H1 (cell line): ENCODE results near the gene MRPL43. TPM values are rescaled to one million over a fixed set of nuclear protein-coding genes. Genes with fewer than 3 reads are reported as not detected.
A peak's percentile ranks its signal among the peaks of the same experiment; 100 is the strongest.

Source experiments
- CTCF ChIA-PET: fragments of 300-600 bp; sonication (Branson Sonifier 250); formaldehyde crosslinking; loops from one replicate; lab custom pipeline; 2021; ENCODE audit not compliant: partially characterized antibody; lab: Charles Lee
- POLR2A ChIA-PET: fragments of 300-600 bp; sonication (Branson Sonifier 250); formaldehyde crosslinking; loops from one replicate; lab custom pipeline; 2021; ENCODE audit warnings: inconsistent platforms; ENCODE audit not compliant: partially characterized antibody; lab: Charles Lee
- DNase-seq, 2 experiments: peaks; one replicate each; pipeline versions ENCODE4 v3.0.0 to v3.0.0-alpha.2; 2010 to 2022; ENCODE audit warnings: low spot score in 2 of 2, low read depth in 1 of 2, mixed read lengths in 1 of 2
- FAIRE-seq: peaks from 2 replicates; lab custom pipeline; 2011; peaks lifted over from hg19 to GRCh38; lab: Jason Lieb, UNC
- H2AFZ ChIP-seq: 2 replicates; pipeline ENCODE4 v1.8.1; 2012; ENCODE audit warnings: low read length, inconsistent platforms
- H2AK5ac ChIP-seq: 2 replicates; pipeline ENCODE4 v1.6.1; 2013; ENCODE audit warnings: low read depth, low read length
- H2BK120ac ChIP-seq: replicated peaks from 2 replicates; pipeline ENCODE3; 2013; ENCODE audit warnings: low read depth, low read length, inconsistent platforms
- H2BK12ac ChIP-seq: 2 replicates; pipeline ENCODE4 v1.6.1; 2013; ENCODE audit warnings: low read depth, low read length
- H2BK15ac ChIP-seq: 2 replicates; pipeline ENCODE4 v1.6.1; 2013; ENCODE audit warnings: low read length
- H2BK20ac ChIP-seq: 2 replicates; pipeline ENCODE4 v1.6.1; 2013; ENCODE audit warnings: low read length
- H2BK5ac ChIP-seq: 2 replicates; pipeline ENCODE4 v1.6.1; 2013; ENCODE audit warnings: low read depth, low read length
- H3K14ac ChIP-seq: 2 replicates; pipeline ENCODE4 v1.6.1; 2013; ENCODE audit warnings: inconsistent platforms; ENCODE audit not compliant: insufficient read length
- H3K18ac ChIP-seq: 2 replicates; pipeline ENCODE4 v1.6.1; 2013; ENCODE audit warnings: low read length; ENCODE audit errors: extremely low read depth
- H3K23ac ChIP-seq: 2 replicates; pipeline ENCODE4 v1.6.1; 2013; ENCODE audit warnings: inconsistent platforms; ENCODE audit not compliant: insufficient read length
- H3K23me2 ChIP-seq: 2 replicates; pipeline ENCODE4 v1.6.1; 2013; ENCODE audit warnings: low read depth, low read length
- H3K27ac ChIP-seq: 2 replicates; pipeline ENCODE4 v1.6.1; 2011; ENCODE audit warnings: low read depth, low read length, inconsistent platforms
- H3K27me3 ChIP-seq, 4 experiments: replicated peaks in 1 of 4; 1 replicate in 1 of 4; 2 replicates in 3 of 4; pipeline versions ENCODE4 v1.6.1 to v1.8.1; 2011 to 2013; ENCODE audit warnings: low read length in 3 of 4, mild to moderate bottlenecking in 3 of 4, inconsistent platforms in 2 of 4, mixed read lengths in 2 of 4, moderate library complexity in 1 of 4; ENCODE audit not compliant: control insufficient read depth in 3 of 4, insufficient read depth in 3 of 4; ENCODE audit errors: extremely low read depth in 1 of 4
- H3K36me3 ChIP-seq, 4 experiments: 2 replicates each; pipeline versions ENCODE4 v1.6.1 to v1.8.1; 2011 to 2013; ENCODE audit warnings: mild to moderate bottlenecking in 4 of 4, low read length in 3 of 4, moderate library complexity in 2 of 4, control low read depth in 1 of 4, inconsistent platforms in 1 of 4; ENCODE audit not compliant: insufficient read depth in 4 of 4, control insufficient read depth in 2 of 4
- H3K4ac ChIP-seq: replicated peaks from 2 replicates; pipeline ENCODE3; 2013; ENCODE audit warnings: low read length, low read depth, mixed read lengths, inconsistent platforms; ENCODE audit not compliant: insufficient read length
- H3K4me1 ChIP-seq, 4 experiments: replicated peaks in 1 of 4; 1 replicate in 1 of 4; 2 replicates in 3 of 4; pipeline versions ENCODE4 v1.6.1 to v1.8.1; 2011 to 2013; ENCODE audit warnings: low read length in 3 of 4, inconsistent platforms in 2 of 4, mixed read lengths in 1 of 4; ENCODE audit not compliant: insufficient read depth in 4 of 4, control insufficient read depth in 3 of 4
- H3K4me2 ChIP-seq, 2 experiments: 2 replicates each; pipeline versions ENCODE4 v1.6.1 to v1.8.1; 2011 to 2013; ENCODE audit warnings: low read depth in 2 of 2, low read length in 2 of 2, control low read depth in 1 of 2, inconsistent platforms in 1 of 2, mild to moderate bottlenecking in 1 of 2; ENCODE audit not compliant: insufficient read depth in 1 of 2
- H3K4me3 ChIP-seq, 4 experiments: fragments of 200-600, 300-600 bp in 1 of 4; sonication (generic), shearing (Covaris generic), sonication (Bioruptor Twin) in 1 of 4; 2 replicates each; pipeline versions ENCODE4 v1.5.1 to v1.8.1; 2011 to 2016; ENCODE audit warnings: low read length in 4 of 4, low read depth in 3 of 4, control low read depth in 2 of 4, inconsistent platforms in 2 of 4, mild to moderate bottlenecking in 2 of 4, mixed read lengths in 1 of 4, moderate library complexity in 1 of 4; ENCODE audit not compliant: insufficient read depth in 2 of 4; ENCODE audit errors: extremely low read depth in 1 of 4
- H3K56ac ChIP-seq: replicated peaks from 2 replicates; pipeline ENCODE3; 2013; ENCODE audit warnings: low read depth, mild to moderate bottlenecking, mixed read lengths, low read length, inconsistent platforms; ENCODE audit not compliant: insufficient read length
- H3K79me1 ChIP-seq: 2 replicates; pipeline ENCODE4 v1.6.1; 2013; ENCODE audit warnings: low read depth, low read length, control low read depth
- H3K79me2 ChIP-seq, 2 experiments: 2 replicates each; pipeline versions ENCODE4 v1.6.1 to v1.8.1; 2012 to 2013; ENCODE audit warnings: low read length in 2 of 2, mild to moderate bottlenecking in 2 of 2, inconsistent platforms in 1 of 2; ENCODE audit not compliant: insufficient read depth in 2 of 2, control insufficient read depth in 1 of 2
- H3K9ac ChIP-seq, 4 experiments: replicated peaks in 1 of 4; 1 replicate in 1 of 4; 2 replicates in 3 of 4; pipeline versions ENCODE4 v1.6.1 to v1.8.1; 2011 to 2013; ENCODE audit warnings: low read depth in 3 of 4, low read length in 3 of 4, control low read depth in 2 of 4, mild to moderate bottlenecking in 2 of 4, moderate library complexity in 2 of 4, inconsistent platforms in 1 of 4; ENCODE audit errors: extremely low read depth in 1 of 4
- H3K9me3 ChIP-seq, 2 experiments: 2 replicates each; pipeline versions ENCODE4 v1.6.1 to v1.8.1; 2012 to 2013; ENCODE audit warnings: mild to moderate bottlenecking in 2 of 2, moderate library complexity in 2 of 2, control low read depth in 1 of 2, inconsistent platforms in 1 of 2, low read depth in 1 of 2, low read length in 1 of 2, mixed read lengths in 1 of 2; ENCODE audit not compliant: insufficient read depth in 2 of 2
- H4K20me1 ChIP-seq, 2 experiments: replicated peaks in 1 of 2; 2 replicates each; pipeline versions ENCODE3 to v1.8.1; 2011 to 2013; ENCODE audit warnings: inconsistent platforms in 2 of 2, low read length in 2 of 2, mild to moderate bottlenecking in 1 of 2; ENCODE audit not compliant: insufficient read depth in 2 of 2, control insufficient read depth in 1 of 2
- H4K5ac ChIP-seq: 2 replicates; pipeline ENCODE4 v1.6.1; 2013; ENCODE audit warnings: low read length, low read depth, mixed read lengths, inconsistent platforms; ENCODE audit not compliant: insufficient read length
- H4K8ac ChIP-seq: 2 replicates; pipeline ENCODE4 v1.8.0; 2013; ENCODE audit warnings: mild to moderate bottlenecking, moderate library complexity, low read length, inconsistent platforms; ENCODE audit not compliant: insufficient read depth; ENCODE audit errors: extremely low read depth
- H4K91ac ChIP-seq: replicated peaks from 2 replicates; pipeline ENCODE3; 2013; ENCODE audit warnings: low read length, mixed read lengths, inconsistent platforms; ENCODE audit not compliant: insufficient read length
- CEBPB ChIP-seq: IDR thresholded peaks from 2 replicates; pipeline ENCODE4 v1.6.1; 2012; ENCODE audit warnings: low read depth, low read length
- CHD1 ChIP-seq: IDR thresholded peaks from 2 replicates; pipeline ENCODE4 v1.6.1; 2012; ENCODE audit warnings: low read depth, low read length, improper control_type of control experiment
- CREB1 ChIP-seq: IDR thresholded peaks from 2 replicates; pipeline ENCODE4 v1.6.1; 2012; ENCODE audit warnings: inconsistent platforms
- SP4 ChIP-seq: IDR thresholded peaks from 2 replicates; pipeline ENCODE4 v1.6.1; 2012; ENCODE audit warnings: low read length, inconsistent platforms
- TAF7 ChIP-seq: optimal IDR thresholded peaks from 2 replicates; pipeline ENCODE3; 2011; ENCODE audit warnings: low read depth, mild to moderate bottlenecking, inconsistent platforms, low read length, moderate library complexity, borderline replicate concordance
- TBP ChIP-seq: IDR thresholded peaks from 2 replicates; pipeline ENCODE4 v1.6.1; 2011; ENCODE audit warnings: low read depth, low read length, improper control_type of control experiment
- WGBS, 2 experiments: shearing (Covaris generic) in 1 of 2; methylation state at CpG; one replicate each; pipeline versions ENCODE4 v1.1.6 to v1.1.7; 2013 to 2015; ENCODE audit warnings: low lambda C conversion rate in 2 of 2, mixed read lengths in 2 of 2, inconsistent platforms in 1 of 2, low coverage in 1 of 2, missing lambda C conversion rate in 1 of 2; ENCODE audit not compliant: insufficient replicate concordance in 2 of 2, insufficient coverage in 1 of 2, insufficient read length in 1 of 2; ENCODE audit errors: extremely low coverage in 1 of 2, missing lambda C conversion rate in 1 of 2; 5-methylcytosine and 5-hydroxymethylcytosine counted together
- polyA plus RNA-seq, 7 experiments: library from polyadenylated mRNA; depleted of rRNA in 3 of 7; stranded (reverse) in 5 of 7; unstranded in 2 of 7; fragments of >200 nt in 5 of 7; fragments of 200-250 nt in 2 of 7; gene quantifications; 1 replicate in 5 of 7; 2 replicates in 1 of 7; 4 replicates in 1 of 7; pipeline versions ENCODE4 v1.2.1 to v1.2.3, GENCODE V29; 2011 to 2013; ENCODE audit warnings: missing spikeins in 2 of 7, mixed read lengths in 2 of 7
- total RNA-seq: library from RNA; stranded (reverse); fragmentation: NEBNext Ultra II Directional; extraction: Animal tissue kit (Norgen Biotek cat#: 25700); gene quantifications from 2 replicates; pipeline ENCODE4 v1.2.1, GENCODE V29; 2021
- TF ChIP-seq, protein P1 (sequence below): IDR thresholded peaks from 2 replicates; pipeline ENCODE4 v1.6.1; 2011; ENCODE audit warnings: low read length, improper control_type of control experiment

The MRPL43 gene
- total and polyA plus RNA-seq, 2 of the 8 experiments (the other 6 are each of a cell fraction or from before 2014, with no cell fraction given): 74.1 to 149 TPM

DNA sequence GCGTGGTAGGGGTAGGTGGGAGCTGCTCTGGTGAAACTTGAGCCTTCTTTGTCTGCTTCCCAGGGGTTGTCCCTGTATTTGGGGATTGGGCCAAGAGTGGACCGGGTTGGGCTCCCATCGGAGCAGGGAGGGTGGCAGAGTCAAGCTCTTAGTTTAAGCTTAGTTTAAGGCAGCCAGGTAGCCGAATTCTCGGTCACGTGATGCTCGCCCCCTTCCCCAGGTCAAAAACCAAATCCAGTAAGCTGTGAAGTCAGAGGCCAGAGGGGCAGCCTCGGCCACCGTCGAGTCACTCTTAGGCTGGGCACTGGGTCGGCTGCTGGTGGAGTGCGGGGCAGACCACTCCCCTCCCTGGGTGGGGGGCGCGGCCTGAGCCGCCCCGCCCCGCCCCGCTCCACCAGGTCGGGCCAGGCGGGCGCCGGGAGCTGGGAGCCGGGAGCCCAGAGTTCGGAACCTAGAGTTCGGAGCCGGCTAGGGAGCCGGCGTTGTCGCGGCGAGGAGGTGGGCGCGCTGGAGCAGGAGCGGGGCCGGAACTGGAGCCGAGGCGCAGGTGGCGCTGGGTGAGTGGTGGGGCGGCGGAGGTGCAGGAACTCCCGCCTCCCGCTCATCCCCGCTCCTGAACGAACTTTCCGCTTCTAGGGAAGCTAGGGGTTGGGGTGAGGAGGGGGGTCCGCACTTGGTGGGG is 9.5 kb upstream of the MRPL43 start:
- POLR2A ChIA-PET: interaction anchor here (1.1 to 12.6 kb wide), 7 partner anchors 9 to 84 kb away, joined by 3 to 143 read pairs (median 6); partner anchors contain the start of genes MRPL43, PDZD7, SFXN3 and SLF2
- no peaks in the 10 kb centered on the region for H3K27me3 ChIP-seq
- TF ChIP-seq, protein P1, sequence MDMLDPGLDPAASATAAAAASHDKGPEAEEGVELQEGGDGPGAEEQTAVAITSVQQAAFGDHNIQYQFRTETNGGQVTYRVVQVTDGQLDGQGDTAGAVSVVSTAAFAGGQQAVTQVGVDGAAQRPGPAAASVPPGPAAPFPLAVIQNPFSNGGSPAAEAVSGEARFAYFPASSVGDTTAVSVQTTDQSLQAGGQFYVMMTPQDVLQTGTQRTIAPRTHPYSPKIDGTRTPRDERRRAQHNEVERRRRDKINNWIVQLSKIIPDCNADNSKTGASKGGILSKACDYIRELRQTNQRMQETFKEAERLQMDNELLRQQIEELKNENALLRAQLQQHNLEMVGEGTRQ: peak; percentile 84
- TF ChIP-seq TAF7: no peak
- TF ChIP-seq CREB1: peak; percentile 12; the same call in 1 of the 2 replicates
- TF ChIP-seq CEBPB: no peak
- no peak; the same call in 1 of the 2 replicates for TF ChIP-seq SP4
- peak; percentile 45; the same call in 1 of the 2 replicates for TF ChIP-seq TBP
- TF ChIP-seq CHD1: no peak

More for the DNA sequence above, 9.5 kb upstream of the MRPL43 start:
- Histone ChIP-seq H2BK5ac (peak overlapping the region; percentile 98), H3K4me1 (peaks cover 4 to 23% (median 14%) of the 10 kb centered on the region in 4 experiments), H3K23ac (no peak overlapping the region), H3K9ac (peak overlapping the region in 3 of 4 experiments; percentile 60 to 70 (median 67); a peak in 5 of 7 replicates), H3K23me2 (peaks cover 17% of the 10 kb centered on the region), H2BK120ac (peak overlapping the region; percentile 39), H3K56ac (peak overlapping the region; percentile 94), H3K14ac (no peak overlapping the region), H4K5ac (peak overlapping the region; percentile 77), H3K4ac (peak overlapping the region; percentile 80), H3K79me2 (peaks cover 0 to 23% of the 10 kb centered on the region in 2 experiments; a peak in 2 of 4 replicates), H3K36me3 (peaks cover 10 to 23% (median 12%) of the 10 kb centered on the region in 4 experiments; a peak in 7 of 8 replicates), H2BK12ac (peak overlapping the region; percentile 68), H3K4me3 (peak overlapping the region; percentile 75 to 90 (median 76)), H2BK20ac (no peak overlapping the region), H4K20me1 (peaks cover 0 to 7% of the 10 kb centered on the region in 2 experiments), H3K9me3 (no peaks in the 10 kb centered on the region), H2AFZ (peak overlapping the region; percentile 8; the same call in 1 of the 2 replicates), H2BK15ac (peak overlapping the region; percentile 61; the same call in 1 of the 2 replicates), H2AK5ac (peak overlapping the region; percentile 28; the same call in 1 of the 2 replicates), H3K27ac (peak overlapping the region; percentile 51; the same call in 1 of the 2 replicates), H3K4me2 (peak overlapping the region; percentile 93 to 99), H3K79me1 (no peaks in the 10 kb centered on the region; the same call in none of the 2 replicates), H3K18ac (peak overlapping the region; percentile 93), H4K8ac (peak overlapping the region; percentile 88; the same call in 1 of the 2 replicates), H4K91ac (peak overlapping the region; percentile 69)
- FAIRE-seq (no peak), DNase-seq (peak in 1 of 2 experiments; percentile 83)
- WGBS, 2 experiments: 9% methylated on average over 18 of the region's 46 CpGs; no CpG with 5 or more reads in 1 of the 2 experiments
- CTCF ChIA-PET: interaction anchor here (0.6 to 26.8 kb wide), 25 partner anchors 10 to 590 kb away, joined by 3 to 464 read pairs (median 4); partner anchors contain the start of genes HIF1AN, MRPL43, PDZD7 and SEMA4G
